ENCODE measurements around the gene MLKL. TPM values are rescaled to one million over a fixed set of nuclear protein-coding genes. Genes with fewer than 3 reads are reported as not detected.

MLKL gene
- total RNA-seq, 1 experiment from 2014 or later = 9.7 TPM

DNA sequence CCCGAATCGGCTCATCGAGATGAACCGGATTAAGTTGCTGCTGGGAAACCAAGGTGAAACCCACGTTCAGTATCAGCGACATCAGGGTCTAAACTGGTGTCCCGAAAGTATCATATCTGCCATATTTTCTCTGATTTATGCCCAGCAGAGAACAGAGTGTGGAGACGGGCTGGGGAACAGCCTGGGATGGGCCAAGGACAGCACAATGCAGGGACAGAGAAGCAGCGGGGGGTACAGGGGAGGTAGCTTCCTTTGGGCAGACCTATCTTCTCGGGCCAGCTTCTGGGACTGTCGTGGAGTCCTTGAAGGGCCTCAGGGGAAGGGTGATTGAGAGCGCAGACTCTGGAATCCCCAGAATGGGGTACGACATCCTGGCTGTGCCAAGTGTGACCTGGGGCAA, 17.5 kb upstream of the MLKL start:
- H3K4me3 Mint-ChIP-seq (ENCODE audit: unreplicated experiment) = no peak overlapping the region
- H3K4me1 Mint-ChIP-seq (ENCODE audit: low read depth, unreplicated experiment) = no peaks in the 10 kb centered on the region
- no peaks in the 10 kb centered on the region for H3K4me1 ChIP-seq
- no peak overlapping the region for H3K27ac Mint-ChIP-seq (ENCODE audit: unreplicated experiment)
- POLR2A ChIA-PET = no interaction called here
- no peaks in the 10 kb centered on the region for H3K27me3 ChIP-seq (replicated peaks; ENCODE audit: control insufficient read depth, insufficient read depth, low read length)
- no peaks in the 10 kb centered on the region for H3K27me3 Mint-ChIP-seq (ENCODE audit: insufficient read depth, unreplicated experiment)
- H3K9me3 Mint-ChIP-seq (ENCODE audit: unreplicated experiment) = no peaks in the 10 kb centered on the region
- DNase-seq = no peak
- no peaks in the 10 kb centered on the region; the same call in 1 of the 2 replicates for H3K36me3 ChIP-seq (ENCODE audit: control insufficient read depth, insufficient read depth, low read length)
- no peaks in the 10 kb centered on the region for H3K9me3 ChIP-seq
- H3K4me3 ChIP-seq (ENCODE audit: low read depth, low read length) = no peak overlapping the region
- intact Hi-C loops (cut with micrococcal nuclease; ENCODE audit: unreplicated experiment) = no loop called here
- TF ChIP-seq, protein P1, sequence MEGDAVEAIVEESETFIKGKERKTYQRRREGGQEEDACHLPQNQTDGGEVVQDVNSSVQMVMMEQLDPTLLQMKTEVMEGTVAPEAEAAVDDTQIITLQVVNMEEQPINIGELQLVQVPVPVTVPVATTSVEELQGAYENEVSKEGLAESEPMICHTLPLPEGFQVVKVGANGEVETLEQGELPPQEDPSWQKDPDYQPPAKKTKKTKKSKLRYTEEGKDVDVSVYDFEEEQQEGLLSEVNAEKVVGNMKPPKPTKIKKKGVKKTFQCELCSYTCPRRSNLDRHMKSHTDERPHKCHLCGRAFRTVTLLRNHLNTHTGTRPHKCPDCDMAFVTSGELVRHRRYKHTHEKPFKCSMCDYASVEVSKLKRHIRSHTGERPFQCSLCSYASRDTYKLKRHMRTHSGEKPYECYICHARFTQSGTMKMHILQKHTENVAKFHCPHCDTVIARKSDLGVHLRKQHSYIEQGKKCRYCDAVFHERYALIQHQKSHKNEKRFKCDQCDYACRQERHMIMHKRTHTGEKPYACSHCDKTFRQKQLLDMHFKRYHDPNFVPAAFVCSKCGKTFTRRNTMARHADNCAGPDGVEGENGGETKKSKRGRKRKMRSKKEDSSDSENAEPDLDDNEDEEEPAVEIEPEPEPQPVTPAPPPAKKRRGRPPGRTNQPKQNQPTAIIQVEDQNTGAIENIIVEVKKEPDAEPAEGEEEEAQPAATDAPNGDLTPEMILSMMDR (IDR thresholded peaks at IDR 0.05; ENCODE audit: insufficient read depth in 1 of 2, low read depth in 1 of 2, low read length in 1 of 2, severe bottlenecking in 1 of 2, unreplicated experiment in 1 of 2) = no peak
- no TSS peak for BruUV-seq (replicated peaks)
- CTCF ChIA-PET = no interaction called here
- no peaks in the 10 kb centered on the region for H3K36me3 Mint-ChIP-seq (ENCODE audit: insufficient read depth, unreplicated experiment)

DNA sequence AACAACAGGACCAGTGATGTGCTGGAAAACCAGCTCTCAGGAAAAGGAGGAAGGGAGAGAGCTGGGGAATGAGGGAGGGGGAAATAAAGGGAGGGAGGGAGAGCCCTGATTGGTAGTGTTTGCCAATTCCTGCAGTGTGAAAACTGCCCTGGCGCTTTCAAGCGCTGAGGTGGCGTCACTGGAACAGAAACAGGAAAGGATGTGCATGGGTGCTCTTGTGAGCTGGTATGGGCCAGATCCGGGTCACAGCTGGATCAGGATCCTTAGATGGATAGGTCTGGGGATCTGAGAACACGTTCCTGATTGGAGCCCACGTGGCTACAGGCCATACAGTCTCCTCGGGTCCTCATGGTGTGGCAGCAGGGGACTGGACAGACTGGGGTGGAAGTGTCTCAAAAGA, 16.7 kb upstream of the MLKL start:
- no peaks in the 10 kb centered on the region for H3K4me1 ChIP-seq
- no peak overlapping the region for H3K27ac Mint-ChIP-seq (ENCODE audit: unreplicated experiment)
- no peaks in the 10 kb centered on the region for H3K27me3 ChIP-seq (replicated peaks; ENCODE audit: control insufficient read depth, insufficient read depth, low read length)
- ChIA-PET POLR2A (no interaction called here), CTCF (no interaction called here)
- intact Hi-C loops (cut with micrococcal nuclease; ENCODE audit: unreplicated experiment) = no loop called here
- H3K9me3 Mint-ChIP-seq (ENCODE audit: unreplicated experiment) = no peaks in the 10 kb centered on the region
- H3K4me3 Mint-ChIP-seq (ENCODE audit: unreplicated experiment) = no peak overlapping the region
- H3K4me1 Mint-ChIP-seq (ENCODE audit: low read depth, unreplicated experiment) = no peaks in the 10 kb centered on the region
- H3K36me3 Mint-ChIP-seq (ENCODE audit: insufficient read depth, unreplicated experiment) = no peaks in the 10 kb centered on the region
- no TSS peak for BruUV-seq (replicated peaks)
- no peaks in the 10 kb centered on the region for H3K9me3 ChIP-seq
- no peak overlapping the region for H3K4me3 ChIP-seq (ENCODE audit: low read depth, low read length)
- no peak for DNase-seq
- no peaks in the 10 kb centered on the region for H3K27me3 Mint-ChIP-seq (ENCODE audit: insufficient read depth, unreplicated experiment)
- TF ChIP-seq, protein P1 (IDR thresholded peaks at IDR 0.05; ENCODE audit: insufficient read depth in 1 of 2, low read depth in 1 of 2, low read length in 1 of 2, severe bottlenecking in 1 of 2, unreplicated experiment in 1 of 2) = no peak
- no peaks in the 10 kb centered on the region for H3K36me3 ChIP-seq (ENCODE audit: control insufficient read depth, insufficient read depth, low read length)

DNA sequence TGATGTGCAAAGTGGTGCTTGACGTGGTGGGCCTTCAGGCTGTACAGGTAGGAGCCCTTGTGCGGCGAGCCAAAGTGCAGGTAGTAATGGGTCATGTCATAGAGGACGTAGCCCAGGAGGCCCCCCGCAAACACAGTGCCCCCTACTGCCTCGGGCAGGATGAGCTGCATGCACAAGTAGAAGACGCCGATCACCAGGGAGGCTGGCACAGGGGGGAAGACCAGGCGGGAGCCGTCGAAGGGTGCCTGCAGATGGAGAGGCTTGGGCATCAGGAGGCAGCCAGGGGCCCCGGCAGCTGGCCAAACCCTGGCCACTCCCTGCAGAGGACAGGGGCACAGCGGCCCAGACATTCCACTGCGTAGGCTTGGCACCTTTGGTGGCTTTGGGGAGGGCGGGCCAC, 15.7 kb upstream of the MLKL start:
- Mint-ChIP-seq H3K9me3 (ENCODE audit: unreplicated experiment) (no peaks in the 10 kb centered on the region), H3K36me3 (ENCODE audit: insufficient read depth, unreplicated experiment) (no peaks in the 10 kb centered on the region), H3K4me1 (ENCODE audit: low read depth, unreplicated experiment) (no peaks in the 10 kb centered on the region), H3K27ac (ENCODE audit: unreplicated experiment) (no peak overlapping the region), H3K27me3 (ENCODE audit: insufficient read depth, unreplicated experiment) (no peaks in the 10 kb centered on the region), H3K4me3 (ENCODE audit: unreplicated experiment) (no peak overlapping the region)
- no TSS peak for BruUV-seq (replicated peaks)
- Histone ChIP-seq H3K4me3 (ENCODE audit: low read depth, low read length) (no peak overlapping the region), H3K27me3 (replicated peaks; ENCODE audit: control insufficient read depth, insufficient read depth, low read length) (no peaks in the 10 kb centered on the region), H3K36me3 (ENCODE audit: control insufficient read depth, insufficient read depth, low read length) (no peaks in the 10 kb centered on the region), H3K4me1 (no peaks in the 10 kb centered on the region), H3K9me3 (no peaks in the 10 kb centered on the region)
- intact Hi-C loops (cut with micrococcal nuclease; ENCODE audit: unreplicated experiment) = no loop called here
- ChIA-PET POLR2A (no interaction called here), CTCF (no interaction called here)
- TF ChIP-seq, protein P1 (IDR thresholded peaks at IDR 0.05; ENCODE audit: insufficient read depth in 1 of 2, low read depth in 1 of 2, low read length in 1 of 2, severe bottlenecking in 1 of 2, unreplicated experiment in 1 of 2) = no peak
- DNase-seq = no peak

All from Caco-2 (cell line).